ENCODE measurements around the gene INSR.
A peak's percentile ranks its signal among the peaks of the same experiment; 100 is the strongest.
"Not testable (repeated sequence)": the region's sequence is repeated elsewhere in the genome, so short reads cannot be mapped to it uniquely, and the experiment has no call there.

INSR gene
- total RNA-seq: 6.3 to 13.1 reads per million in 2 experiments

- DNase-seq (ENCODE audit: low read depth): peak; percentile 14
These were observed at the start of gene INSR for GRCh38 chr19:7293762-7294557. Gene INSR (minus strand): TSS chr19:7294414. CDS start chr19:7293891, 523 bp downstream.

- no peak for DNase-seq (ENCODE audit: low read depth)
These were observed 47.9 kb upstream of the INSR start for GRCh38 chr19:7342143-7342542.

- peak; percentile 72 for DNase-seq (ENCODE audit: low read depth)
These were observed 47.0 kb upstream of the INSR start for GRCh38 chr19:7340959-7341837.

- DNase-seq (ENCODE audit: low read depth): no peak
These were observed 43.4 kb upstream of the INSR start for GRCh38 chr19:7337380-7338194.

- no peak for DNase-seq (ENCODE audit: low read depth)
These were observed 42.2 kb upstream of the INSR start for GRCh38 chr19:7336321-7336973.

GRCh38 chr19:7333198-7334118 is 39.2 kb upstream of the INSR start:
- DNase-seq (ENCODE audit: low read depth): no peak

- DNase-seq (ENCODE audit: low read depth): no peak
These were observed 37.2 kb upstream of the INSR start for GRCh38 chr19:7331446-7331845.

- DNase-seq (ENCODE audit: low read depth): no peak
These were observed 34.4 kb upstream of the INSR start for GRCh38 chr19:7328647-7329046.

GRCh38 chr19:7327802-7328201 is 33.6 kb upstream of the INSR start:
- no peak for DNase-seq (ENCODE audit: low read depth)

- no peak for DNase-seq (ENCODE audit: low read depth)
These were observed 32.1 kb upstream of the INSR start for GRCh38 chr19:7326105-7326877.

- no peak for DNase-seq (ENCODE audit: low read depth)
These were observed 24.0 kb upstream of the INSR start for GRCh38 chr19:7318176-7318575.

- DNase-seq (ENCODE audit: low read depth): no peak
These were observed 18.6 kb upstream of the INSR start for GRCh38 chr19:7312816-7313215.

- no peak for DNase-seq (ENCODE audit: low read depth)
These were observed 17.7 kb upstream of the INSR start for GRCh38 chr19:7311911-7312310.

- not testable (repeated sequence) for DNase-seq (ENCODE audit: low read depth)
These were observed 14.1 kb upstream of the INSR start for GRCh38 chr19:7308327-7308726.

GRCh38 chr19:7307590-7308218 is 13.5 kb upstream of the INSR start:
- DNase-seq (ENCODE audit: low read depth): no peak

- DNase-seq (ENCODE audit: low read depth): no peak
These were observed 10.0 kb upstream of the INSR start for GRCh38 chr19:7304200-7304599.

- DNase-seq (ENCODE audit: low read depth): no peak
These were observed 9.3 kb upstream of the INSR start for GRCh38 chr19:7303470-7303869.

GRCh38 chr19:7301525-7301924 is 7.3 kb upstream of the INSR start:
- DNase-seq (ENCODE audit: low read depth): no peak

GRCh38 chr19:7297742-7298141 is 3.5 kb upstream of the INSR start:
- no peak for DNase-seq (ENCODE audit: low read depth)

Data from T follicular helper cell (primary cell).